HTERT RPE-1 (cell line): ENCODE measurements around the gene PKN3.
"Not testable (repeated sequence)": the region's sequence is repeated elsewhere in the genome, so short reads cannot be mapped to it uniquely, and the experiment has no call there.

ENCODE experiments used
- in situ Hi-C: fragments of 300-500 bp; cut with MboI; formaldehyde crosslinking; loops from 4 replicates; pipeline ENCODE4 v1.14.3; 2020; ENCODE audit warnings: low sequenced_read_pairs

Gene PKN3

GRCh38 chr9:128702445-128702948 is at the start of gene PKN3:
Gene PKN3 (plus strand): TSS chr9:128702503. CDS start chr9:128702916, 413 bp downstream.
- in situ Hi-C loops, result no loop called here

- in situ Hi-C loops, result no loop called here
Measured at GRCh38 chr9:128653908-128654307, 48.4 kb upstream of the PKN3 start.

GRCh38 chr9:128654481-128654880 is 47.8 kb upstream of the PKN3 start:
- in situ Hi-C loops, result no loop called here

GRCh38 chr9:128656416-128657343 is 45.6 kb upstream of the PKN3 start, which contains the start of gene DYNC2I2:
Gene DYNC2I2 (minus strand): TSS chr9:128656847. CDS start chr9:128656726, 121 bp downstream.
- in situ Hi-C loops, result no loop called here

GRCh38 chr9:128657344-128657704 is 45.0 kb upstream of the PKN3 start:
- in situ Hi-C loops, result no loop called here

- in situ Hi-C loops, result no loop called here
Measured at GRCh38 chr9:128657796-128658195, 44.5 kb upstream of the PKN3 start.

- in situ Hi-C loops, result not testable (repeated sequence)
Measured at GRCh38 chr9:128666481-128666941, 35.8 kb upstream of the PKN3 start.

- in situ Hi-C loops, result no loop called here
Measured at GRCh38 chr9:128669786-128670185, 32.5 kb upstream of the PKN3 start.

GRCh38 chr9:128675382-128675781 is 26.9 kb upstream of the PKN3 start:
- in situ Hi-C loops, result no loop called here

- in situ Hi-C loops, result no loop called here
Measured at GRCh38 chr9:128677794-128678193, 24.5 kb upstream of the PKN3 start.

GRCh38 chr9:128683340-128684064 is 18.8 kb upstream of the PKN3 start:
- in situ Hi-C loops, result no loop called here

GRCh38 chr9:128684065-128684324 is 18.3 kb upstream of the PKN3 start:
- in situ Hi-C loops, result no loop called here

- in situ Hi-C loops, result no loop called here
Measured at GRCh38 chr9:128684325-128685199, 17.7 kb upstream of the PKN3 start.

GRCh38 chr9:128685636-128686489 is 16.4 kb upstream of the PKN3 start:
- in situ Hi-C loops, result no loop called here

GRCh38 chr9:128687453-128687852 is 14.8 kb upstream of the PKN3 start:
- in situ Hi-C loops, result no loop called here

GRCh38 chr9:128688501-128689292 is 13.6 kb upstream of the PKN3 start, which contains the start of gene SET:
Gene SET (plus strand): TSS chr9:128689222. CDS start chr9:128689583, 361 bp downstream.
- in situ Hi-C loops, result no loop called here

GRCh38 chr9:128689293-128689774 is 13.0 kb upstream of the PKN3 start:
- in situ Hi-C loops, result no loop called here

- in situ Hi-C loops, result no loop called here
Measured at GRCh38 chr9:128689820-128690683, 12.3 kb upstream of the PKN3 start.
